Stimulated activated naive CD8-positive, alpha-beta T cell treated with anti-CD3 and anti-CD28 coated beads, Interleukin-15, Interleukin-2, amounts not matched to agents 100 ng/mL and 50 ng/mL, for 24 hours (primary cell): ENCODE data around the gene LRP1.
"Not testable (repeated sequence)": the region's sequence is repeated elsewhere in the genome, so short reads cannot be mapped to it uniquely, and the experiment has no call there.

Experiments used
- H3K27ac Mint-ChIP-seq: one replicate; pipeline ENCODE4 v1.8.0; 2021; ENCODE audit warnings: mild to moderate bottlenecking, mixed read lengths
- H3K27me3 Mint-ChIP-seq: one replicate; pipeline ENCODE4 v1.8.0; 2021; ENCODE audit warnings: mixed read lengths
- H3K36me3 Mint-ChIP-seq: one replicate; pipeline ENCODE4 v1.8.0; 2021; ENCODE audit warnings: low read depth, mixed read lengths
- H3K4me1 Mint-ChIP-seq: one replicate; pipeline ENCODE4 v1.8.0; 2021; ENCODE audit warnings: low read depth, mixed read lengths
- H3K4me3 Mint-ChIP-seq: one replicate; pipeline ENCODE4 v1.8.0; 2021; ENCODE audit warnings: mild to moderate bottlenecking, mixed read lengths
- H3K9me3 Mint-ChIP-seq: one replicate; pipeline ENCODE4 v1.8.0; 2021; ENCODE audit warnings: mixed read lengths

The LRP1 gene

GRCh38 chr12:57118711-57119271 is 9.5 kb upstream of the LRP1 start:
- Mint-ChIP-seq H3K27ac (peak overlapping the region; percentile 24), H3K27me3 (no peaks in the 10 kb centered on the region), H3K36me3 (no peaks in the 10 kb centered on the region), H3K9me3 (no peaks in the 10 kb centered on the region), H3K4me1 (peaks cover 18% of the 10 kb centered on the region), H3K4me3 (no peak overlapping the region)

DNA sequence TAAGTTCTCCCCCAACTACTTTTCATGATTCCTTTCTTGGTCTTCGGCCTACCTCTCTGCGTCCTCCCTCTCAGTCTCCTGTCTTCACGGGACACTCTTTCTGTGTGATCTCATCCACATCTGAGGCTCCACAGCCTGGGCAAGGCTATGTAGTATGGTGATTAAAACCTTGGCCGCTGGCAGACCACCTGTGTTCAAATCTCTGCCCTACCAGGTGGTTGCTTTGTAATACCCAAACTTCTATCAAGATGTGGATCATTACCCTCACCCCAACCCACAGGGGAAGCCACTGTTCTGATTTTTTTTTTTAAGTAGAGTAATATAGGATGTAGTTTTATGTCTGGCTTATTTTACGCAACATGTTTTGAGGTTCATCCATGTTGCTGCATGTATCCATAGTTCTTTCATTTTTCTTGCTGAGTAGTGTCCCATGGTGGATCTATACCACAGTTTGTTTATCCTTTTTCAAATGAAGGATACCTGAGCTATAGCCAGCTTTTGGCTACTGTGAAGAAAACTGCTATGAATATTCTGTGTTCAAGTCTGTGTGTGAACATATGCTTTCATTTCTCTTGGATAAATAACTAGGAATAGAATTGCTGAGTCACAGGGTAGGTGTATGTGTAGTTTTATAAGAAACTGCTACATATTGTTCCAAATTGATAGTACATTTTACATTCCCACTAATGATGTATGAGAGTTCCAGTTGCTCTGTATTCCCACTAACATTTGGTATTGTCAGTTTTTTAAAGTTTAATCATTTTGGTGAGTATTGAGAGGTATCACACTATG is 8.8 kb upstream of the LRP1 start:
- peaks cover 2% of the 10 kb centered on the region for H3K27me3 Mint-ChIP-seq
- no peaks in the 10 kb centered on the region for H3K9me3 Mint-ChIP-seq
- H3K4me3 Mint-ChIP-seq, result no peak overlapping the region
- H3K36me3 Mint-ChIP-seq, result no peaks in the 10 kb centered on the region
- peak overlapping the region; percentile 24 for H3K27ac Mint-ChIP-seq
- peaks cover 22% of the 10 kb centered on the region for H3K4me1 Mint-ChIP-seq

DNA sequence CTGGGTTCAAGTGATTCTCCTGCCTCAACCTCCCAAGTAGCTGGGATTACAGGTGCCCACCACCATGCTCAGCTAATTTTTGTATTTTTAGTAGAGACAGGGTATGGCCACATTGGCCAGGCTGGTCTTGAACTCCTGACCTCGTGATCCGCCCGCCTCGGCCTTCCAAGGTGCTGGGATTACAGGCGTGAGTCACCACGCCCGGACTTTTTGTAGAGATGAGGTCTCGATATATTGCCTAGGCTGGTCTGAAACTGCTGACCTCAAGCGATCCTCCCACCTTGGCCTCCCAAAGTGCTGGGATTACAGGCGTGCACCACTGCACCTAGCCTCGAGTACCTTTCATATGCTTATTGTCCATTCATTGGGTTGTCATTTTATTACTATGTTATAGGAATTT is 7.6 kb upstream of the LRP1 start:
- not testable (repeated sequence) for H3K27ac Mint-ChIP-seq, H3K27me3 Mint-ChIP-seq, H3K4me3 Mint-ChIP-seq, H3K9me3 Mint-ChIP-seq, H3K36me3 Mint-ChIP-seq
- H3K4me1 Mint-ChIP-seq, result peaks cover 24% of the 10 kb centered on the region

- no peak overlapping the region for H3K27ac Mint-ChIP-seq
- peaks cover 27% of the 10 kb centered on the region for H3K4me1 Mint-ChIP-seq
- H3K27me3 Mint-ChIP-seq, result peaks cover 10% of the 10 kb centered on the region
- H3K4me3 Mint-ChIP-seq, result no peak overlapping the region
- H3K9me3 Mint-ChIP-seq, result no peaks in the 10 kb centered on the region
- H3K36me3 Mint-ChIP-seq, result no peaks in the 10 kb centered on the region
Observed at GRCh38 chr12:57123813-57124212, 4.5 kb upstream of the LRP1 start.

GRCh38 chr12:57124261-57124877 is 3.9 kb upstream of the LRP1 start:
- H3K36me3 Mint-ChIP-seq, result no peaks in the 10 kb centered on the region
- no peaks in the 10 kb centered on the region for H3K9me3 Mint-ChIP-seq
- H3K4me3 Mint-ChIP-seq, result no peak overlapping the region
- H3K27ac Mint-ChIP-seq, result no peak overlapping the region
- peaks cover 21% of the 10 kb centered on the region for H3K4me1 Mint-ChIP-seq
- H3K27me3 Mint-ChIP-seq, result peaks cover 10% of the 10 kb centered on the region

GRCh38 chr12:57126061-57126460 is 2.2 kb upstream of the LRP1 start:
- Mint-ChIP-seq H3K27ac (no peak overlapping the region), H3K4me1 (peaks cover 20% of the 10 kb centered on the region), H3K4me3 (no peak overlapping the region), H3K9me3 (no peaks in the 10 kb centered on the region), H3K36me3 (no peaks in the 10 kb centered on the region), H3K27me3 (peaks cover 14% of the 10 kb centered on the region)

DNA sequence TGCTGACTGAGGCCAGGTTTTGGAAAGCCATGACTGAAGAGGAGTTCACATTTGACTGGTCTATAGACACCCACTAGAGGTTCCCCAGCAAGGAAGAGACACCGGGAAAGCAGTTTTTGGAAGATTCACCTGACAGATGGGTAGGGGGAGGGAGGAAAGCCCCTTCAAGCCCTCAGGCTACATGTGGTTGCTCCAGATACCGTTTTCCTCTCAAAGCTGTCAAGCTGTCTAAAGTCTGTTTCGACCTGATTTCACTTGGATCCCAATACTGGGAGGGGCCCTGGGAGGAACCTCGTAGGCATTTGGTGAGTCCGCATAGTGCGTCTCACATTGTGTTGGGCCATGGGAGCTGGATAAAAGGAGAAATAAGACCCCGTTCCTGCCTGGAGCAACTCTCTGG is 1.7 kb upstream of the LRP1 start:
- Mint-ChIP-seq H3K9me3 (no peaks in the 10 kb centered on the region), H3K4me1 (peaks cover 20% of the 10 kb centered on the region), H3K36me3 (no peaks in the 10 kb centered on the region), H3K4me3 (no peak overlapping the region), H3K27ac (no peak overlapping the region), H3K27me3 (peaks cover 14% of the 10 kb centered on the region)

- H3K4me3 Mint-ChIP-seq, result peak overlapping the region; percentile 80
- H3K27me3 Mint-ChIP-seq, result peaks cover 14% of the 10 kb centered on the region
- no peaks in the 10 kb centered on the region for H3K9me3 Mint-ChIP-seq
- H3K36me3 Mint-ChIP-seq, result no peaks in the 10 kb centered on the region
- no peak overlapping the region for H3K27ac Mint-ChIP-seq
- peaks cover 20% of the 10 kb centered on the region for H3K4me1 Mint-ChIP-seq
Observed at GRCh38 chr12:57127101-57127725, 1.1 kb upstream of the LRP1 start.

DNA sequence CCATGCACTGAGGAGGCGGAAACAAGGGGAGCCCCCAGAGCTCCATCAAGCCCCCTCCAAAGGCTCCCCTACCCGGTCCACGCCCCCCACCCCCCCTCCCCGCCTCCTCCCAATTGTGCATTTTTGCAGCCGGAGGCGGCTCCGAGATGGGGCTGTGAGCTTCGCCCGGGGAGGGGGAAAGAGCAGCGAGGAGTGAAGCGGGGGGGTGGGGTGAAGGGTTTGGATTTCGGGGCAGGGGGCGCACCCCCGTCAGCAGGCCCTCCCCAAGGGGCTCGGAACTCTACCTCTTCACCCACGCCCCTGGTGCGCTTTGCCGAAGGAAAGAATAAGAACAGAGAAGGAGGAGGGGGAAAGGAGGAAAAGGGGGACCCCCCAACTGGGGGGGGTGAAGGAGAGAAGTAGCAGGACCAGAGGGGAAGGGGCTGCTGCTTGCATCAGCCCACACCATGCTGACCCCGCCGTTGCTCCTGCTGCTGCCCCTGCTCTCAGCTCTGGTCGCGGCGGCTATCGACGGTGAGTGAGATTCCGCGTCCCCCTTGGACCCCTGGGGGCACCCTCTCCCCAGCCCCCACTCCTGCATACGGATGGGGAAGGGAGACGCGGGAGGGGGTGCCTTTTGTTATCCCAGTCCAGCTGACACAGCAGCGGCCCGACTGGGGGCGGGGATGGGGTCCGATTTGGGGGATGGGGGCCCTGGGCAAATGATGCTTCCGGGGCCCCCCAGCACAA is 400 bp downstream of the LRP1 start:
- H3K27me3 Mint-ChIP-seq, result peaks cover 19% of the 10 kb centered on the region
- H3K36me3 Mint-ChIP-seq, result no peaks in the 10 kb centered on the region
- no peaks in the 10 kb centered on the region for H3K9me3 Mint-ChIP-seq
- H3K4me3 Mint-ChIP-seq, result peak overlapping the region; percentile 3
- no peak overlapping the region for H3K27ac Mint-ChIP-seq
- peaks cover 20% of the 10 kb centered on the region for H3K4me1 Mint-ChIP-seq

DNA sequence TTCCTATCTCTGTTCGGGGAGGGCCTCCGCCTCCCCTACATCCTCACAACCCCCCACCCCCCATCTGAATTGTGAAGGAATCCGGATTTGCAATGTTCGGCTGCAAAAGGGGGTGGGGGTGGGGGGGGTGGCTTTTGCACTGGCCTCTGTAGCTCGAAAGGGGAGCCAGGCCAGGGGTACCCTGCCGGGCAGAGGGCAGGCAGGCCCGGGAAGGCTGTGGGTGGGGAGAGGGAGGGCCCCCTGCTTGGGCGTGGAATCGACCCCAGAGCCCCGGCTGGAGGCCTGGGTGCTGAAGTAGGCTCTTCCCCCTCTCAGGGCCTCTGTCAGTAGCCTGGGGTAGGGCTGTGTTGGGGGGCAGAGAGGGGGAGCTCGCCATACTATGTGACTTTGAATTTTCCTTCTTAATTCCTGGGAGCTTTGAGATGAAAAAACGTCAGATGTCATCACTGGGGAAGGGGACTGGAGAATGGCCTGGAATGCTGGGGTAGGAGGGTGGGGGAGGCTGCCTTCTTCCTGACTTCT is 1.1 kb downstream of the LRP1 start:
- Mint-ChIP-seq H3K9me3 (no peaks in the 10 kb centered on the region), H3K4me1 (peaks cover 16% of the 10 kb centered on the region), H3K27me3 (peaks cover 18% of the 10 kb centered on the region), H3K36me3 (no peaks in the 10 kb centered on the region), H3K27ac (no peak overlapping the region), H3K4me3 (peak overlapping the region; percentile 57)

DNA sequence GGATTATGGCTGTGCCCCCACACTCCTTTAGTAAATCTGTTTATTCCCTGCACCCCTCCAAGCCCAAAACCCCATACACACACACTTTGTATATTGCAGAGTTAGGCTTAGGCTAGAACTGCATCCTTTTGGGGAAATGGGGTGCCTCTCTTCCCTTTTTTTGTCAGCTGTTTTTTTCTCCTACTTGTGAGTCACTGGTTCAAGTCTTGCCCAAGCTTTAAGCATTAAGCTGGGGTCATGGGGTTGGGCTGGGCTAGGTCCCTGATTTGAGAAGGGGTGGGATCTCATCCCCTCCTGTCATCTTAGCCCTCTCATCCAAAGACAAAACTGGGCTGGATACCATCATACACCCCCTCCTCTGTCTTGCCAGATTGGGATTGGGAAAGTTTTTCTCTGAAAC is 1.6 kb downstream of the LRP1 start:
- Mint-ChIP-seq H3K27ac (no peak overlapping the region), H3K4me3 (peak overlapping the region; percentile 57), H3K4me1 (peaks cover 13% of the 10 kb centered on the region), H3K36me3 (no peaks in the 10 kb centered on the region), H3K27me3 (peaks cover 13% of the 10 kb centered on the region), H3K9me3 (no peaks in the 10 kb centered on the region)

GRCh38 chr12:57130941-57131340 is 2.7 kb downstream of the LRP1 start:
- peaks cover 9% of the 10 kb centered on the region for H3K27me3 Mint-ChIP-seq
- no peaks in the 10 kb centered on the region for H3K36me3 Mint-ChIP-seq
- peaks cover 13% of the 10 kb centered on the region for H3K4me1 Mint-ChIP-seq
- no peak overlapping the region for H3K4me3 Mint-ChIP-seq
- H3K27ac Mint-ChIP-seq, result no peak overlapping the region
- H3K9me3 Mint-ChIP-seq, result no peaks in the 10 kb centered on the region

DNA sequence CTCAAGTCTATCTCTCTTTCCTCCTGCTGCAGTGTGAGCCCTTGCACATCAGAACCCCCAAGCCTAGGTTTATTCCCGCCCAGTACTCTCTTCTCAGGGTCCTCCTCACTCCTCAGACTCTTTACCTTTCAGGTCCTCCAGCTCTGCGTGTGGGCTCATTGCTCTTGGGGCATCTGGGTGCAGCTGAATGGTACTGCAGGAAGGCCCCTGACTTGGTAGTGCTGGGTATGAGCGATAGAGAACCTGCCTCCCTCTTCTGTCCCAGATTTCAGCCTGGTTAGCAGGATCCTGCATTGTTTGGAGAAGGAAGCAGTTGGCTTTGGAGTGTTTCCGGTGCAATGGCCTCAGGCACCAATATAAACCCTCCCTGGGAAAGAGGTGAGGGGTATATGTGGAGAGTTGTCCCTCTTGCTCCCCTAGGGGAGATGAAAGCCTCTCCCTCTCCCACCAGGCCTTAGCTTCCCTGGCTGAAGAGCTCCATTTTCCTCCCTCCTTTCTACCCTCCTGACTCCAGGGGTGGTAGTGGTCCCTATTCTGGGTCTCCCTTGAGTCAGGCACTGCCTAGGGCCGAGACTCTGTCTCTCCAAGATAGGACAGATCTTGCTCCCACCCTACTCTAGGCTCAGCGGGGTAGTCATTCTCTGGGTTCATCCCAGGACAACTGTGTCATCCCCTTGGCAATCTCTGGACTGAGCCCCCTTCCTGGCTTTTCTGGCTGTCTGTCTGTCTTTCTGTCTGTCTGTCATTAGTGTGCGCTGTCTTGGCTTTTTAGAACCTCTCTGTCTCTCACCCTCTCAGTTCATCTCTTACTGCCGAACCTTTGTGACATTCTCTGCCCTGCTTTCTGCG is 3.8 kb downstream of the LRP1 start:
- H3K27me3 Mint-ChIP-seq, result peaks cover 9% of the 10 kb centered on the region
- no peak overlapping the region for H3K4me3 Mint-ChIP-seq
- H3K27ac Mint-ChIP-seq, result no peak overlapping the region
- H3K9me3 Mint-ChIP-seq, result no peaks in the 10 kb centered on the region
- peaks cover 8% of the 10 kb centered on the region for H3K4me1 Mint-ChIP-seq
- H3K36me3 Mint-ChIP-seq, result no peaks in the 10 kb centered on the region

GRCh38 chr12:57133013-57133569 is 4.8 kb downstream of the LRP1 start:
- peaks cover 9% of the 10 kb centered on the region for H3K27me3 Mint-ChIP-seq
- no peak overlapping the region for H3K27ac Mint-ChIP-seq
- no peaks in the 10 kb centered on the region for H3K9me3 Mint-ChIP-seq
- no peak overlapping the region for H3K4me3 Mint-ChIP-seq
- H3K36me3 Mint-ChIP-seq, result no peaks in the 10 kb centered on the region
- peaks cover 3% of the 10 kb centered on the region for H3K4me1 Mint-ChIP-seq
